ENCODE measurements around the gene OR9A2.

- TF ChIP-seq CTCF (IDR thresholded peaks at IDR 0.05): no peak
- no peak for TF ChIP-seq ZFX (IDR thresholded peaks at IDR 0.05; ENCODE audit: borderline replicate concordance)
Observed at GRCh38 chr7:143040209-143040715, 13.3 kb upstream of the OR9A2 start.
